ENCODE results near the gene SAMD10.

DNA sequence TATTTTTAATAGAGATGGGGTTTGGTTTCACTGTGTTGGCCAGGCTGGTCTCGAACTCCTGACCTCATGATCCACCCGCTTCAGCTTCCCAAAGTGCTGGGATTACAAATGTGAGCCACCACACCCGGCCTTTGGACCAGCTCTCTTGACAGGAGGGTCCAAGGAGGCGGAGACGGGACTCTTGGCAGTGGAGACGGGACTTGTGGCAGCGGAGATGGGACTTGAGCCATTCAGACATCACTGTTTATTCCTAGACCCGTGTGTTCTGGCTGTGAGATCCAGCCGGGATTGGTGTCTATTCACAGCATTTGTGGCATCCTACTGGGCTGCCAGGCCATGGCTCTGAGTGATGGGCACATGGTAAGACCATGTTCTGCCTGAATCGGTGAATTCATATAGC lies 27.0 kb upstream of the SAMD10 start:
- no peak for TF ChIP-seq POLR2AphosphoS5 (IDR thresholded peaks at IDR 0.05; ENCODE audit: low read depth, low read length)
- no peak for TF ChIP-seq POLR2A (IDR thresholded peaks at IDR 0.05; ENCODE audit: low read depth, low read length)
